Neural crest cell (in vitro differentiated cells): ENCODE data around the gene ADAM33. TPM values are rescaled to one million over a fixed set of nuclear protein-coding genes. Genes with fewer than 3 reads are reported as not detected.

ENCODE experiments used
- DNase-seq: peaks from one replicate; pipeline ENCODE4 v3.0.0; 2021; ENCODE audit warnings: low read depth, mixed read lengths, low spot score
- H3K27ac Mint-ChIP-seq: one replicate; pipeline ENCODE4 v1.8.0; 2021; ENCODE audit warnings: mild to moderate bottlenecking, mixed read lengths; ENCODE audit not compliant: unreplicated experiment
- H3K27me3 Mint-ChIP-seq: 2 replicates; pipeline ENCODE4 v1.8.0; 2021; ENCODE audit warnings: low read depth, mild to moderate bottlenecking, mixed read lengths
- H3K36me3 Mint-ChIP-seq: 2 replicates; pipeline ENCODE4 v1.8.0; 2021; ENCODE audit warnings: low read depth, mild to moderate bottlenecking, mixed read lengths
- H3K4me1 Mint-ChIP-seq: 2 replicates; pipeline ENCODE4 v1.8.0; 2021; ENCODE audit warnings: mixed read lengths
- H3K4me3 Mint-ChIP-seq: one replicate; pipeline ENCODE4 v1.8.0; 2021; ENCODE audit warnings: mild to moderate bottlenecking, mixed read lengths
- H3K9me3 Mint-ChIP-seq: 2 replicates; pipeline ENCODE4 v1.8.0; 2021; ENCODE audit warnings: mixed read lengths
- total RNA-seq: library from RNA; stranded (reverse); gene quantifications from 2 replicates; pipeline ENCODE4 v1.2.1, GENCODE V29; 2021
- TF ChIP-seq, protein P1 (sequence below): fragments of 200-600 bp; sonication (generic); conservative IDR thresholded peaks from 2 replicates; pipeline ENCODE4 v1.5.0; 2021; ENCODE audit warnings: antibody characterized with exemption, mild to moderate bottlenecking

The ADAM33 gene
- total RNA-seq, 1 donor from 2014 or later = 3.2 TPM

GRCh38 chr20:3702611-3703391 lies 21.0 kb upstream of the ADAM33 start:
- Mint-ChIP-seq H3K36me3 (no peaks in the 10 kb centered on the region), H3K27me3 (no peaks in the 10 kb centered on the region), H3K9me3 (no peaks in the 10 kb centered on the region), H3K4me1 (no peaks in the 10 kb centered on the region), H3K4me3 (no peak overlapping the region), H3K27ac (no peak overlapping the region)
- TF ChIP-seq, protein P1, sequence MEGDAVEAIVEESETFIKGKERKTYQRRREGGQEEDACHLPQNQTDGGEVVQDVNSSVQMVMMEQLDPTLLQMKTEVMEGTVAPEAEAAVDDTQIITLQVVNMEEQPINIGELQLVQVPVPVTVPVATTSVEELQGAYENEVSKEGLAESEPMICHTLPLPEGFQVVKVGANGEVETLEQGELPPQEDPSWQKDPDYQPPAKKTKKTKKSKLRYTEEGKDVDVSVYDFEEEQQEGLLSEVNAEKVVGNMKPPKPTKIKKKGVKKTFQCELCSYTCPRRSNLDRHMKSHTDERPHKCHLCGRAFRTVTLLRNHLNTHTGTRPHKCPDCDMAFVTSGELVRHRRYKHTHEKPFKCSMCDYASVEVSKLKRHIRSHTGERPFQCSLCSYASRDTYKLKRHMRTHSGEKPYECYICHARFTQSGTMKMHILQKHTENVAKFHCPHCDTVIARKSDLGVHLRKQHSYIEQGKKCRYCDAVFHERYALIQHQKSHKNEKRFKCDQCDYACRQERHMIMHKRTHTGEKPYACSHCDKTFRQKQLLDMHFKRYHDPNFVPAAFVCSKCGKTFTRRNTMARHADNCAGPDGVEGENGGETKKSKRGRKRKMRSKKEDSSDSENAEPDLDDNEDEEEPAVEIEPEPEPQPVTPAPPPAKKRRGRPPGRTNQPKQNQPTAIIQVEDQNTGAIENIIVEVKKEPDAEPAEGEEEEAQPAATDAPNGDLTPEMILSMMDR = no peak
- DNase-seq = no peak

- Mint-ChIP-seq H3K4me1 (no peaks in the 10 kb centered on the region), H3K36me3 (no peaks in the 10 kb centered on the region), H3K4me3 (no peak overlapping the region), H3K27ac (no peak overlapping the region), H3K9me3 (no peaks in the 10 kb centered on the region), H3K27me3 (no peaks in the 10 kb centered on the region)
- TF ChIP-seq, protein P1 = no peak
- no peak for DNase-seq
These were observed 19.5 kb upstream of the ADAM33 start for GRCh38 chr20:3701061-3701998.

- H3K36me3 Mint-ChIP-seq = no peaks in the 10 kb centered on the region
- H3K27me3 Mint-ChIP-seq = no peaks in the 10 kb centered on the region
- H3K9me3 Mint-ChIP-seq = no peaks in the 10 kb centered on the region
- no peak overlapping the region for H3K27ac Mint-ChIP-seq
- DNase-seq = no peak
- no peak overlapping the region for H3K4me3 Mint-ChIP-seq
- TF ChIP-seq, protein P1 = no peak
- H3K4me1 Mint-ChIP-seq = no peaks in the 10 kb centered on the region
These were observed 17.2 kb upstream of the ADAM33 start for GRCh38 chr20:3699037-3699436.

DNA sequence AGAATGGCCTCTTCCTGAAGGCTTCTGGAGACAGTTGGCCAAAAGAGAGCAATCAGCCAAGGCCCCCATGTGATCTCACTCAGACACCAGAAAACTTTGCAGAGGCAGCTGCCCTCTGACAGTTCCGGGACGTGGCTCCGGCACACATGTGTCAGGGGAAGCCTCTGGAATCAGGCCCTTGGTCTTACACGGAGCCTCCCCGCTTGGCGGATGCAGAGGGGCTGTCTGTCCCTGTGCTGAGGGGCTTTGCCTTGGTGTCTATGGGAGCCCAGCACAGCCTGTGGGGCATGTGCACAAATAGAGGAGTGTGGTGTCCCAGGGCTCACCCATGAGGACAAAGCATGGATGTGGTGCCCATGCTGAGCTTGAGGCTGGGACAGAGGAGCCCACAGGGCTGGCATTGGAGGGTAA lies 16.8 kb upstream of the ADAM33 start:
- Mint-ChIP-seq H3K27ac (no peak overlapping the region), H3K4me3 (no peak overlapping the region), H3K9me3 (no peaks in the 10 kb centered on the region), H3K36me3 (no peaks in the 10 kb centered on the region), H3K4me1 (no peaks in the 10 kb centered on the region), H3K27me3 (no peaks in the 10 kb centered on the region)
- TF ChIP-seq, protein P1 = no peak
- DNase-seq = no peak

- no peak overlapping the region for H3K4me3 Mint-ChIP-seq
- no peak overlapping the region for H3K27ac Mint-ChIP-seq
- no peak for DNase-seq
- no peaks in the 10 kb centered on the region for H3K27me3 Mint-ChIP-seq
- H3K4me1 Mint-ChIP-seq = no peaks in the 10 kb centered on the region
- no peaks in the 10 kb centered on the region for H3K36me3 Mint-ChIP-seq
- H3K9me3 Mint-ChIP-seq = no peaks in the 10 kb centered on the region
- TF ChIP-seq, protein P1 = no peak
These were observed 15.9 kb upstream of the ADAM33 start for GRCh38 chr20:3697588-3698305.
